Adrenal gland (tissue), 5 donors: ENCODE results near the gene MCM6.

Source experiments
- POLR2A ChIP-seq, 2 donors: fragments of 450-650 bp; IDR thresholded peaks; one replicate each; pipeline ENCODE4 v1.6.1; 2017; ENCODE audit warnings: antibody characterized with exemption in 2 of 2, mild to moderate bottlenecking in 2 of 2, moderate library complexity in 1 of 2
- TF ChIP-seq, protein P1 (sequence below), 6 experiments: fragments of 450-650 bp in 4 of 6; fragments of 200-600 bp in 2 of 6; sonication (generic) in 1 of 6; IDR thresholded peaks; 1 replicate in 5 of 6; 2 replicates in 1 of 6; pipeline versions ENCODE4 v1.5.1 to v1.8.0; 2016 to 2021; ENCODE audit warnings: antibody characterized with exemption in 6 of 6, mild to moderate bottlenecking in 2 of 6, moderate library complexity in 1 of 6
- donor health status: DM: no; HTN: no; CAD: no.

DNA sequence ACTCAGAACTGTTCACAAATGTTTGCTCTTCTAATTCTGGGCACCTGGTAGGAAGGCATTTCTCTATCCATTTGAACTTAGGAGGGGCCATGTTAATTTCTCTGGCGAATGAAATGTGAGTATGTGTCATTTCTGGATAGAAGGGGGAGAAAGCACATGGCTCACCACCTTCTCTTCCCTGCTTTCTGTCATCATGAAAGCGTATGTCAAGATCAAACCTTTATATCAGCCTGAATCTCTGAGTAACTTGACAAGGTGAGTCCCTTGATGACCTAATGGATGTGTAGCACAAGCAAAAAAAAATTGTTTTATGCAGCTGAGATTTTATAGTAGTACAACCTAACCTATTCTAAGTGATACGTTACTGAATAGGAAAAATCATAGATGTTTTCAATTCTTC is 27.2 kb downstream of the MCM6 start:
- TF ChIP-seq, protein P1, sequence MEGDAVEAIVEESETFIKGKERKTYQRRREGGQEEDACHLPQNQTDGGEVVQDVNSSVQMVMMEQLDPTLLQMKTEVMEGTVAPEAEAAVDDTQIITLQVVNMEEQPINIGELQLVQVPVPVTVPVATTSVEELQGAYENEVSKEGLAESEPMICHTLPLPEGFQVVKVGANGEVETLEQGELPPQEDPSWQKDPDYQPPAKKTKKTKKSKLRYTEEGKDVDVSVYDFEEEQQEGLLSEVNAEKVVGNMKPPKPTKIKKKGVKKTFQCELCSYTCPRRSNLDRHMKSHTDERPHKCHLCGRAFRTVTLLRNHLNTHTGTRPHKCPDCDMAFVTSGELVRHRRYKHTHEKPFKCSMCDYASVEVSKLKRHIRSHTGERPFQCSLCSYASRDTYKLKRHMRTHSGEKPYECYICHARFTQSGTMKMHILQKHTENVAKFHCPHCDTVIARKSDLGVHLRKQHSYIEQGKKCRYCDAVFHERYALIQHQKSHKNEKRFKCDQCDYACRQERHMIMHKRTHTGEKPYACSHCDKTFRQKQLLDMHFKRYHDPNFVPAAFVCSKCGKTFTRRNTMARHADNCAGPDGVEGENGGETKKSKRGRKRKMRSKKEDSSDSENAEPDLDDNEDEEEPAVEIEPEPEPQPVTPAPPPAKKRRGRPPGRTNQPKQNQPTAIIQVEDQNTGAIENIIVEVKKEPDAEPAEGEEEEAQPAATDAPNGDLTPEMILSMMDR (IDR thresholded peaks at IDR 0.05): no peak
- no peak for TF ChIP-seq POLR2A (IDR thresholded peaks at IDR 0.05)
